ENCODE results near the gene RBFOX1. TPM values are rescaled to one million over a fixed set of nuclear protein-coding genes. Genes with fewer than 3 reads are reported as not detected.

The RBFOX1 gene
- total RNA-seq, 1 donor from 2014 or later = 0.84 TPM

GRCh38 chr16:7380911-7381310, 48.3 kb downstream of the RBFOX1 start:
- Histone ChIP-seq H3K36me3 (ENCODE audit: insufficient read depth, low read length) (no peaks in the 10 kb centered on the region), H3K4me3 (ENCODE audit: insufficient read depth, low read depth, low read length) (no peak overlapping the region), H3K27me3 (ENCODE audit: insufficient read depth, low read length) (no peaks in the 10 kb centered on the region), H3K27ac (ENCODE audit: low read depth, low read length) (no peak overlapping the region), H3K4me1 (ENCODE audit: insufficient read depth, low read length) (no peaks in the 10 kb centered on the region), H2AFZ (ENCODE audit: low read depth, low read length) (no peak overlapping the region), H3K9ac (ENCODE audit: low read length) (no peak overlapping the region), H3K79me2 (ENCODE audit: insufficient read depth, low read length) (no peaks in the 10 kb centered on the region), H3K4me2 (ENCODE audit: low read length) (no peak overlapping the region), H4K20me1 (ENCODE audit: insufficient read depth, low read length) (no peaks in the 10 kb centered on the region), H3K9me3 (ENCODE audit: insufficient read depth, low read depth, low read length) (no peaks in the 10 kb centered on the region)
- FAIRE-seq (no peak), DNase-seq (ENCODE audit: low read depth) (no peak)
- H3K36me3 Mint-ChIP-seq (ENCODE audit: low read depth, unreplicated experiment) = no peaks in the 10 kb centered on the region
- no peak overlapping the region for H3K4me3 Mint-ChIP-seq (ENCODE audit: unreplicated experiment)
- peaks cover 1% of the 10 kb centered on the region for H3K9me3 Mint-ChIP-seq (ENCODE audit: unreplicated experiment)
- no peak overlapping the region for H3K27ac Mint-ChIP-seq (ENCODE audit: unreplicated experiment)
- no peak for TF ChIP-seq CTCF (IDR thresholded peaks at IDR 0.05; ENCODE audit: insufficient read depth, low read depth, low read length)
- no peak for TF ChIP-seq EZH2 (IDR thresholded peaks at IDR 0.05; ENCODE audit: insufficient read depth, low read length)
- H3K27me3 Mint-ChIP-seq (ENCODE audit: low read depth, unreplicated experiment) = peaks cover 9% of the 10 kb centered on the region
- no peaks in the 10 kb centered on the region for H3K4me1 Mint-ChIP-seq (ENCODE audit: low read depth, unreplicated experiment)

- Mint-ChIP-seq H3K27me3 (ENCODE audit: low read depth, unreplicated experiment) (peaks cover 9% of the 10 kb centered on the region), H3K4me1 (ENCODE audit: low read depth, unreplicated experiment) (no peaks in the 10 kb centered on the region), H3K9me3 (ENCODE audit: unreplicated experiment) (peaks cover 1% of the 10 kb centered on the region), H3K27ac (ENCODE audit: unreplicated experiment) (no peak overlapping the region), H3K36me3 (ENCODE audit: low read depth, unreplicated experiment) (no peaks in the 10 kb centered on the region), H3K4me3 (ENCODE audit: unreplicated experiment) (no peak overlapping the region)
- Histone ChIP-seq H3K79me2 (ENCODE audit: insufficient read depth, low read length) (no peaks in the 10 kb centered on the region), H3K27me3 (ENCODE audit: insufficient read depth, low read length) (no peaks in the 10 kb centered on the region), H2AFZ (ENCODE audit: low read depth, low read length) (no peak overlapping the region), H3K4me3 (ENCODE audit: insufficient read depth, low read depth, low read length) (no peak overlapping the region), H3K9ac (ENCODE audit: low read length) (no peak overlapping the region), H3K4me1 (ENCODE audit: insufficient read depth, low read length) (no peaks in the 10 kb centered on the region), H3K9me3 (ENCODE audit: insufficient read depth, low read depth, low read length) (no peaks in the 10 kb centered on the region), H4K20me1 (ENCODE audit: insufficient read depth, low read length) (no peaks in the 10 kb centered on the region), H3K4me2 (ENCODE audit: low read length) (no peak overlapping the region), H3K36me3 (ENCODE audit: insufficient read depth, low read length) (no peaks in the 10 kb centered on the region), H3K27ac (ENCODE audit: low read depth, low read length) (no peak overlapping the region)
- DNase-seq (ENCODE audit: low read depth) = no peak
- FAIRE-seq = no peak
- no peak for TF ChIP-seq CTCF (IDR thresholded peaks at IDR 0.05; ENCODE audit: insufficient read depth, low read depth, low read length)
- no peak for TF ChIP-seq EZH2 (IDR thresholded peaks at IDR 0.05; ENCODE audit: insufficient read depth, low read length)
Measured at GRCh38 chr16:7381671-7382070, 49.0 kb downstream of the RBFOX1 start.

GRCh38 chr16:7382521-7382920, 49.9 kb downstream of the RBFOX1 start:
- no peak overlapping the region for H2AFZ ChIP-seq (ENCODE audit: low read depth, low read length)
- no peak for DNase-seq (ENCODE audit: low read depth)
- no peak overlapping the region for H3K27ac Mint-ChIP-seq (ENCODE audit: unreplicated experiment)
- TF ChIP-seq EZH2 (IDR thresholded peaks at IDR 0.05; ENCODE audit: insufficient read depth, low read length) = no peak
- no peak for TF ChIP-seq CTCF (IDR thresholded peaks at IDR 0.05; ENCODE audit: insufficient read depth, low read depth, low read length)
- H3K4me3 Mint-ChIP-seq (ENCODE audit: unreplicated experiment) = no peak overlapping the region
- no peaks in the 10 kb centered on the region for H3K4me1 Mint-ChIP-seq (ENCODE audit: low read depth, unreplicated experiment)
- no peaks in the 10 kb centered on the region for H3K79me2 ChIP-seq (ENCODE audit: insufficient read depth, low read length)
- H3K9me3 Mint-ChIP-seq (ENCODE audit: unreplicated experiment) = peaks cover 1% of the 10 kb centered on the region
- no peaks in the 10 kb centered on the region for H3K36me3 Mint-ChIP-seq (ENCODE audit: low read depth, unreplicated experiment)
- H3K4me3 ChIP-seq (ENCODE audit: insufficient read depth, low read depth, low read length) = no peak overlapping the region
- FAIRE-seq = no peak
- H3K27me3 ChIP-seq (ENCODE audit: insufficient read depth, low read length) = no peaks in the 10 kb centered on the region
- no peaks in the 10 kb centered on the region for H3K9me3 ChIP-seq (ENCODE audit: insufficient read depth, low read depth, low read length)
- no peaks in the 10 kb centered on the region for H4K20me1 ChIP-seq (ENCODE audit: insufficient read depth, low read length)
- H3K4me1 ChIP-seq (ENCODE audit: insufficient read depth, low read length) = no peaks in the 10 kb centered on the region
- no peak overlapping the region for H3K4me2 ChIP-seq (ENCODE audit: low read length)
- no peak overlapping the region for H3K27ac ChIP-seq (ENCODE audit: low read depth, low read length)
- peaks cover 10% of the 10 kb centered on the region for H3K27me3 Mint-ChIP-seq (ENCODE audit: low read depth, unreplicated experiment)
- no peak overlapping the region for H3K9ac ChIP-seq (ENCODE audit: low read length)
- no peaks in the 10 kb centered on the region for H3K36me3 ChIP-seq (ENCODE audit: insufficient read depth, low read length)
